Daoy (cell line): ENCODE measurements around the gene SLC15A5. TPM values are rescaled to one million over a fixed set of nuclear protein-coding genes. Genes with fewer than 3 reads are reported as not detected.

Experiments used
- DNase-seq: peaks from one replicate; pipeline ENCODE4 v3.0.0-alpha.2; 2015; ENCODE audit warnings: low read depth
- total RNA-seq: library from RNA; depleted of rRNA; stranded (reverse); fragments of >200 nt; shearing (Covaris generic); gene quantifications from 2 replicates; pipeline ENCODE4 v1.2.3, GENCODE V29; 2014

Gene SLC15A5
- total RNA-seq, 1 experiment from 2014 or later = not detected

DNA sequence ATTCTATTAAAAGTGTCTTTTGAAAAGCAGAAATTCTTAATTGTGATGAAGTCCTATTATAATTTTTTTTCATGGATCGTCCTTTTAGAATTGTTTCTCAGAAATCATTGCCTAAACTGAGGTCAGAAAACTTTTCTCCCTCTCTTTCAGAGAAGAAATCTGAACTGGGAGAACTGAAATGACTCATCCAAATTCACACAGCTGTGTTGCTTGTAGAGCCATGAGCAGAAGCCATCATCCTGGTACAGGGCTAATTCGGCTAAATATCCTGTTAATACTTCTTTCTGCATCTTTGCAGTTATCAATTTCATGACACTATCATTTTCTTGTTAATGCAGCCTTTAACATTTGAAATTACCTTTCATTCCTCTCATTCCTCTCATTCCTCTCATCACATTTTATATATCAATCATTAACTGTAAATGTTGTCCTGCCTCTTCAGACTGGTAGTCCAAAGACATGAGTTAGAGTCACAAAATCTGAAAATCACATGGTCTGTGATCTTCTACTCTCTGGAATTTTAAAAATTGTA lies 15.5 kb downstream of the SLC15A5 start:
- no peak for DNase-seq

DNA sequence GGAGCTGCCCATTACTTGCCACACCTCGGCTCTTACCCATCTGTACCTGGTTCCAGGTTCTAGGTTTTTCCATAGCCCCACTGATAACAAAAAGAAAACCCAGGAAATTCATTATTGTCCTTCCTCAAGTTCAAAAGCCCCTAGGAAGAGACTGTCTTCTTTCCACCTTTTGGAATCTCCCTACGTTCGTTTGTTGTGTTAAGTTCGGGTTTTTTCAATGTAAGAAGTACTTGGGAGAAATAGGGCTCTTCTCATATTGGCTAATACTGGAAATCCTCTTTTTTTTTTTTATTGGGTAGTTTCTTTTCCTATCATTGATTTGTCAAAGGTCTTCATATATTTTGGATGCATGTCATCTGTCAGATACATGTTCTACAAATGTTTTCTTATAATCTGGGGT lies 17.3 kb downstream of the SLC15A5 start:
- no peak for DNase-seq

DNA sequence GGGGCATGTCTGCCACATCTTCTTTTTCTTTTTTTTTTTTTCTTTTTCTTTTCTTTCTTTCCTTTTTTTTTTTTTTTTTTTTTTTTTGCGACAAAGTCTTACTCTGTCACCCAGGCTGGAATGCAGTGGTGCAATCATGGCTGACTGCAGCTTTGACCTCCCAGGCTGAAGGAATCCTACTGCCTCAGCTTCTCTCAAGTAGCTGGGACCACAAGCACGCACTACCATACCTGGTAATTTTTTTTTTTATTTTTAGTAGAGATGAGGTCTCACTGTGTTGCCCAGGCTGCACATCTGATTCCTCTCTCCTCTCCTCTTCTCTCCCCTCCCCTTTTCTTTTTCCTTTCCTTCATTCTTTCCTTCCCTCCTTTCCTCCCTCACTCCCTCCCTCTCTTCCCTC lies 18.5 kb downstream of the SLC15A5 start:
- peak; percentile 5 for DNase-seq

DNA sequence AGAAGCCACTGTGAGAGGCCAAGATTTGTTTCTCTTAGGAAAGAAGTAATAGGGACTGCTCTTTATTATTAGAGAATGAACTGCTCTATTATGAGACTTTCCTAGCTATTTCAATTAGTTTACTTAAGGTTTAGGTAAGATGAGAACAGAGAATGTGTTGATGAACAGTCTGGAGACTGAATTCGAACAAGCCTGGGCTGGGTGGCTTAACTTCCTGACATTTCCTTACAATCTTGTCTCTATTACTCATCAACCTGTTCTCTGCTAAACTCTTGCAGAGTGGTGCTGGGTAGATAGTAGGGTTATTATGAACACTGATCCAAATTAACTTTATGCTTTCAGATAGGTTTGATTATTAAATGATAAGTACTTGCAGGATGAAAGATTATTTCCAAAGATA lies 31.2 kb downstream of the SLC15A5 start:
- no peak for DNase-seq

DNA sequence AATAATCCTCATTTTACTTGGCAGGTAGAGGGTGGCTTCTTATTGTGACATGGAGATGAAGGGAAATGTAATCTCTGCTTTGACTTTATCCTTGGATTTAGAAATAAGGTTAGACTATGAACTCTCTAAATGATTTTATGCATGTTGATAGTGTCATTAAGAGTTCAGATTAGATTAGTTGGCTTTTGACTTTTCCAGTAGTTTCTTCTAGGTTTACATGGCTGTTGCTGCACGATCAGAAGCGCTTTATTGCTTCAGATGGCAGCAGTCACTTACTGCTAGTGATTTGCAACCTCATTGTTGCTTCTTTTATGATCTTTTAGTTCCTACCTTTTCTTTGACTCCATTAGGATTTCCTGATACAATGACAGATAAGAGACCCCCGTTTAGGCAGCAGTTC lies 32.3 kb downstream of the SLC15A5 start:
- no peak for DNase-seq

DNA sequence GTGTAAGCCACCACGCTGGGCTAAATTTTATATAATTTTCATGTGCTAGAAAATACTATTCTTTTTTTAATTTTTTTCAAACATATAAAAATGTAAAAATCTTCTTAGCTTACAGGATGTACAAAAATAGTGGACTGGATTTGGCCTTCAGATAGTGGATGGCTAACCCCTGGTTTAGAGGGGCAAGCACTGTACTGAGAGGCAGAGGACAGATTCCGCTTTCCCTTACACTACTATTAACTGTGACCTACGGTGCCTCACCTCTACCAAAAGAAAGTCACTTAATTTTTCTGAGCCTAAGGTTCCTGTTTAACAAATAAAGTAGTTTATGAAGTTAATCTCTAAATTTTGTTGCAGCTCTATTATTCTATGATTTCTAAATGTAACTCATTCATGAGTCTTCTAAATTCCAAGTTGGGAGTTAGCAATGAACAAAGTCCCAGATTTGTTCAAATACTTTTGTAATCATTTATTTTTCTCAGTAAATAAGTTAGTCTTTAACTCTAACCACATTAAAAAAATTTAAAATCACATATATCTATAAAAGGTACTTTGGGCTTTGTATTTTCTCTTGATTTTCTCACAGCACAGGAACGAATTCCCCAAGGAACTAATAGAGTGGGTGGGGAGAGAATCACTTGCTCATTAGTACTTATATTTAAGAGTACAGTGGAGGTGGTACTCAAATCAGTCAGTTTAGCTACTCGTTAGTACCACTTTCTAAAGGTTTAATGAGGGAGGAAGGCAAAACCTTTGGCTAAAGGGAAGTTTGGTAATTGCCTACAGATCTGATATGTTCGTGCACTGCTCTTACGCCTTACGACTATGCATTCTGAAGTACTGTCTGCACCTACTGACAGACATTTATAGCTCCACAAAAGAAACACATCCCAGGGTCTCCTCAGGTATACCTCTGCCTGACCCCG lies 33.7 kb downstream of the SLC15A5 start:
- no peak for DNase-seq

DNA sequence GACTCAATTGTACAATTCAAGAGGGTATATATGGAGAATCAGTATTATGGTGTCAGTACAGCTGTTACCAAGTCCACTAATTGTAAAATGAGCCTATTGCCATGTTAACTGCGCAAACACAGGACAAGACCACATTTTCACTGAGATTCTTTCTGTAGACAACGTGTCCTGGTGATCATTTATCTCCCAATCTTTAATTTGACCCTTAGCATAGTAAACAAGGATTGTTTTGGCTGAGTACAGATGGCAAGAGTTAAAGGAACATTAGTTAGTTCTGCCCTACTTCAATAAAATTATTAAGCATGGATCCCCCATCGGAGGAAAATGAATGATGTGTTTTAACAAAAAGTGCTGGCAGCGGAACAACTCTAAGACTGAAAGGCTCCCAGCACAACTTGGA lies 36.1 kb downstream of the SLC15A5 start:
- DNase-seq = no peak

DNA sequence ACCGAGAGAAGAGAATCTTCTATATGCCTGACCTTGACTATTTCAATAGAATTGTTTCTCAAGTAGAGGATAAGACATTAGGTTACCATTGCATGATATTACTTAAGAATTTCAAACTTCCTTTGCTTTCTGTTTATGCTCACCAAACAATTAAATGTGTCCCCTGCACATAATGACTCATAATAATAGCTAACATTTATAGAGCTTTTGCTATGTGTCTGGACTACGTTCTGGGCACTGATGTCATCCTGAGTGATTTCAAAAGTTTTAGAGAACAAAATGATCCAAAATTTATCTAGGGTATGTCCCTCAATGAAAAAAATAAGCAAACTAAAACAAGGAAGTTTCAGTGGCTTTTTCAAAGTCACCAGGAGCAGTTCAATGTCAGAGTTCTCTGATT lies 38.8 kb downstream of the SLC15A5 start:
- no peak for DNase-seq

DNA sequence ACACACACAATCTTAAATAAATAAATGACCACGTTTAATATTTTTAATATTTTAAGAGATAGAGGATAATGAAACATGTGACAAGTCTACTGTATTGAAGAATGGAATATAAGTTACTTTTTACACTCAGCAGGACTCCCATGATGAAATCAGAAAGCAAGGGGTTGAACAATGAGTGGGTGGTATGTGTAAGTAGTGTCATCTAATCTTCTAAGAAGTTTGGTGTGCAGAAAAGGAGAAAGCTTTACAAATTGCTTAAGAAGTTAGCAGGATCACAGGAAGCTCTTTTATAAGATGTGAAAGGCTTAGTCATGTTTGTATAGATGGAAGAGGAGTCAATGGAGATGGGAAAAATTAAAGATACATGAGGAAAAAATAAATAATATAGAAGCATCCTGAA lies 47.8 kb downstream of the SLC15A5 start:
- no peak for DNase-seq

DNA sequence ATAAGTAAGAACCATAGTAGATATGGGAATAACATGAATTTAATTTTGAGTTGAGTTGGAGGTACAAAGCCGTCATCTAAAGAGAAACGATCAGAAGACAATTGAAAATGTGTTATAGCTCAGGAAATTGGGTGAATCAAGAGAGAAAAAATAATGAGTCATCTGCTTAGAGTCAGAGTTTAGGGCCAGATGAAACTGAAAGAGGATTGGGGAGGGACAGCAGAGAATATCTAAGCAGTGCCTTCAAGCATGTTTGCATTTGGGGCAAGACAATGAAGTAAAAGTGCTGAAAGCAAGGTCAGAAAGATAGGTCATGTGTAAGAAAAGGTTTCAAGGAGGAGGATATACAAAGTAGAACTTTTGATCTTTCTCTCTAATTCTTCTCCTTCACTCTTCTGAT lies 49.4 kb downstream of the SLC15A5 start:
- no peak for DNase-seq

DNA sequence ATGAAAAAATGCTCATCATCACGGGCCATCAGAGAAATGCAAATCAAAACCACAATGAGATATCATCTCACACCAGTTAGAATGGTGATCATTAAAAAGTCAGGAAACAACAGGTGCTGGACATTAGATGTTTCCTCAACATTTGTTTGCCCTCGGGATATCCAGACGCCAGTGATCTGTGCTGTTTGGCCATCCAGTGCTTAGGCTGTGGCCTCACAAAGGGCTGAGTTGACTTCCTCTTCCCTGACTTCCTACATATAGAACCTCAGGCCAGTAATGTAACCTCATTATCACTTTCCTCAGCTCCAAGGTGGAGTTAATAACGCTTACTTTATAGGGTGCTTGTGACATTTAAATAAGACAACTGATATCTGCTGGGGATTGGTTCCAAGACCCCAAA lies 51.8 kb downstream of the SLC15A5 start:
- DNase-seq = no peak

DNA sequence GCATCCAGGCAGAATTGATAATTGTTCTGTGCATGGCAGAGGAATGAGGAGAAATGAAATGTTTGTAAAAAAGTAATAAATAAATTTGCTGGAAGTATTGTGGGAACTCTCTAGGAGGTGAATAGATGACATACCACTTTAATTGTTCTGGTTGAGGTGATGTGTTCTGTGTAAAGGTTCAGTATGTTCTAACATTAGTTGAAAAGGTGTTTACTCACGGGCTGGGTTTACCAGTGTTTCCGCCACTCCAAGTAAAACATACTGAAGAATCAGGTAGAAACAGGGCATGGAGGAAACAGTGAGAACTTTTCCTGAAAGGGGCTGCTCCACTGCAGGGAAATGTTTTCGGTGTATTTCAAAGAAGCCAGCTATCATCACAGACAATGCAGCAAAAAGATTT lies 53.3 kb downstream of the SLC15A5 start:
- DNase-seq = no peak

DNA sequence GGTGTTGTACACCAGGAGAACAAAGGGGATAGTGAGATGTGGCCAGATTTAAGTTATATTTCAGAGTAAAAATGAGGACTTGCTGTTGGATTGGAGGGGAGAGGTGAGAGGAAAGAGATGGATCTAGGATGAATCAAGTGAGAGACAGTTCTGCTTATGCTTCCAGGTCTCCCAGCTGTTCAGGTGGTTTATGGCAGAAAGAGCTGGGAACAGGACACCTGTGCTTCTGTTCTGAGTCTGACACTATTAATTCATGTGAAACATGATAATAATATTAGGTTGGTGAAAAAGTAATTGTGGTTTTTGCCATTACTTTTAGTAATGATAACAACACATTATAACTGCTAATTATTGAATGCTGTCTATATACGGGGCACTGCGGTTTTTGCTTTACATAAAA lies 55.7 kb downstream of the SLC15A5 start:
- no peak for DNase-seq

DNA sequence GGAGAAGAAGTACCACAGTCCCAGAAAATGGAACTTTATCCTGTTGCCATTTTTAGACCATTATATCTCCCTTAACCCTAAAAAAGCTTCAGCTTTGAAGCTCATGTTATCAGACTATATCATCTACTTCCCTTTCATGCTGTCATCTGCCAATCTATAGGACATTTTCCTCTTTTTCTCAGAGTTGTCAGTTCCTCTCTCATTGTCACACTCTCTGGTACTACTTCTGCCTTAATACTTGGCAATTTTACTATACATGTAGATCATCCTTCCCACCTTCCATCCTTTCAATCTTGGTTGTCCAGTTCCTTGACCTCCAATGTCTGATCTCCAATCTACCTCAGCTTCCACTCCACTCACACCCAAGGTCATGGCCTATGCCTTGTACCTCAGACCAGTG lies 57.4 kb downstream of the SLC15A5 start:
- no peak for DNase-seq

DNA sequence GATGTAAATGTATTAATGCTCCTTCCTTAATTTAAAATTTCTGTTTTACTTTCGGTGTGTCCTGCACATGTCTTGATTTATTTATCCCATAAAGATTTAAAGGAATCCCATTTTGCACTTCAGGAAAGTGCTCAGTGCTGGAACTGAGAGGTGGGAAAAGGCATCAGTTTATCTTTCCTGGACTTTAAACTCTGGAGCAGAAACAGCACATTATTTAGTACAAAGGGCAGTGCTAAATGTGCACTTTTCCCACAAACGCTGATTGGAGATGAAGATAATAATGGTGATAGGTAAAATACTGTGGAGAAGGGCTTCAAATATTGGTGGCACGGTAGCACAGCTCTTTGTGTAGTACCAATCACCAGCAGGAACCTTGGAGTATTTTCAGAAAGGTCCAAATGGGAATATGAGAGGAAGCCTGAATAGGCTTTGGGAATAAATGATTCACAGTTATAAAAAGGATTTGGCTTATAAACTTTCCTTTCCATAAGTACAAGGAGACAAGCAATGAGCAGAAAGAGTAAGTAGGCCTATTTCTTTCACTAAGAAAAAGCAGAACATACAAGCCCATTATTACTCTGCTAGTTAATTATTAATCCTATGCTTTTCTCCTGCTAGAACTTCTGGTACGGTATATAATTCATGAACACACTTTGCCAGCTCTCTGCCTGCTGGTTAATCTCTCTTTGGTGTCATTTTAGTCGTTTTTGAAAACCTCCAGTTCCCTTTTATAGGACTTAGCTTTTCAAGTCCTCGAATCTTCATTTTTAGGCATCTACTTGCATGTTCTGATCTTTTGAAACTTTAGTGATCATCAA lies 58.3 kb downstream of the SLC15A5 start:
- no peak for DNase-seq

DNA sequence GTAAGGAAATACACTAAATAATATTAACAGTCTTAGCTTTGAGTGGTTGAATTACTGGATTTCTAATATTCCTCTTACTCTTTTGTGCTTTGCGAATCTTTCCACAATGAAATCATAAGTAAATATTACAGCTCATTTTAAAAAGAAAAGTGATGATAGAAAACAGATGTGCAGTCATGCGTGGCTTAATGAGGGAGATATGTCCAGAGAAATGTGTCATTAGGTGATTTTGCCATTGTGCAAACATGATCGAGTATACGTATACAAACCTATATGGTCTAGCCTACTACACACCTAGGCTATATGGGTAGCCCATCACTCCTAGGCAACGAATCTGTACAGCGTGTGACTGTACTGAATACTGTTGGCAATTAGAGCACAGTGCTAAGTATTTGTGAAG lies 59.3 kb downstream of the SLC15A5 start:
- DNase-seq = no peak

DNA sequence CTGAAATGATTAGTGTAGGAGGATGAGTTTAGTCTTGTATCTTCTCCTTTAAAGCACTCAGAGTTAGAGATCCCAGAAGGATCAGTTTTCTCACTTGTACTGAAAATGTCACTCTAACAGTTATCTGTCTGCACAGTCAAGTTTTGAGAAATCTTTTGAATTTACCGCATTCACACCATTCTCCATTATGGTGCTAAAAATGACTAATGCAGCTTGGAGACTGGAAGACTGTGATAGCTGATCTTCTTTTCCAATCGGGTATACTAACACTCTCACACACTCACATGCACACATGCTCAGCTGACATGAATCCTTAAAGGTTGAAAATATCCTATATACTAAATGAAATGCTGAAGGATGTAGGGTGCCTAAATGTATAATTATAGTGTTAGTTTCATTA lies 65.8 kb downstream of the SLC15A5 start:
- DNase-seq = no peak

DNA sequence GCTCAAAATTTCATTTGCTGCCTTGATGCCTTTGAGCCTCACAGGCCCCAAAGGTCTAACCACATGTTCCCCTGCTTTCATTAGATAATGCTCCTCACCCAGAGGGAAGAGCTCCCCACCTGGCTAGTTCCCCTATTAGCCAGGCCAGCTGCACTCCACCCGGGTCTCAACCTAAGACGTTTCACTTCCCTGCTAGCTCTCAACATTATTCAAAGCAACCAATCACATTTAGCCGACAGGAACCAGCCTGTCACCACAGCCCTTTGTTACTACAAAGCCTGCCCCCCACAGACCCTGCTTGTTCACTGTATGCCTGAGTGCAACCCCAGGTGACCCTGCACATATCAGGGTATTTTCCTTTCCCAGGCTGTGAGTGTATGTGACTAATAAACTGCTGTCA lies 78.6 kb downstream of the SLC15A5 start:
- no peak for DNase-seq

DNA sequence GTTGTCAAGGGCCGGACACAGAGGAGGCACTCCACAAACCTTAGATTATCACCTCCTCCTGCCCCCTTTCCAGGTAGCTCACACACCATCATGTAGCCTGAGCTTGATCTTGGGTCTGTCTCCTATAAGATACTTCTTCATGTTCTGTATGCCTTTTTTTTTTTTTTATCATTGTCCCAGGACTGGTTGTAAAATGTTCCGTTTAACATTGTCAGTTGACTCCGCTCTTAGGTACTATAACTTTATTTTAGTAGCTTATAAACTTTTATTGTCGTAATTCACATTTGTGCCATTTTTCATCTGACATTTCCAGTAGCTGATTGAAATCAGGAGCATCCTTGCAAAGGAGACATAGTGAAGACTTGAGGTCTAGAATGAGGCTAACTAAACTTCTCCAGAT lies 79.9 kb downstream of the SLC15A5 start:
- DNase-seq = no peak

DNA sequence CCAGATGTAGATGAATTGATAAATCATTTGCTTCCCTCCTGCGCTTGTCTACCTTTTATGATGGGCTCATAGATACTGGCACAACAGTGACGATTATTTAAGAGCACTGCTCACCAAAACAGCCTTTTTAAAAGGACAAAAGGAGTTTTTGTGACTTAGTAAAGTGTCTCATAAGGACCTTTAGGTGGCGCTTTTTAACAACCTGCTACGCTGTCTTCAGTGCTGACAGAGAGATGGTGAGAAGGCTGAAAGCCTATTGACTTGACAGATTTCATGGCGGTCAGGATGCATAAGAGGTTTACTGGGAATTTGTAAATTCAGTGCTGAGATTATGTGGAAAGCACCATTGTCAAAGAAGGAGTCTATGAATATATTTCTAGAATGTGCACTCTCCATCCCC lies 87.6 kb downstream of the SLC15A5 start:
- DNase-seq = peak; percentile 43

DNA sequence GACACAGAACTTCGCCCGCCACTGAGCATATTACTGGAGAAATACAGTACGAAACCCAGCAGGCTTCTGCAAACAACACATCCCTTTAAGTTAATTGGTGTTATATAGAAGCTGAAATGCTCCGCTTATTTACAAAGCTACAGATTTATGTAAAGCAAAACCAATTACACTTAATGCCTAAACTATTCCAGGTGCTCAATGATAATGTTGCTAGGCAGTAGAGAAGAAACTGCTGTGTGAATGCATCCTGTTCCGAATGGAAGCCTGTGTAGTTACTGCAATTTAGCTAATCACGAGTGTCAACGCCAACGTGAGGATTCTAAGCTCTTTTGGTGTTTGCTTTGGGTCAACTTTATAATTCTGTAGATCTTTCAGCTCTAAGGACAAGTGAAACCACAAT lies 89.8 kb downstream of the SLC15A5 start:
- DNase-seq = no peak

DNA sequence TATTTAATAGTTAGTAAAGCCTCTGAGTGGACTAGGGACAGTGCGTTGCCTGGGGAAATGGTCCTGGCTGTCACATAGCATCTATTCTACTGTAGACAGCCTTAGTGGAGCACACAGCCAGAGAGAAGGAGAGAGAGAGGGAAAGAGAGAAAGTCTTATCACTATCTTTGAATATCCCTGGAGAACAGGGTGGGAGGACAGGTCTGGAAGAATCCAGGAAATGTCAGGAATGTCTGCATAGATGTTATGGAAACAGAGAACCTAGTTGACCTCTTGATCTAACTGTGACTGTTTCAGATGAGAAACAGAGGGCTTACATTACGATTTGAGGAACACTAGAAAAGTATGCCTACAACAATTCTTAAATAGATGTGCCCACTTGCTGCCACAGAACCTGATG lies 92.8 kb downstream of the SLC15A5 start:
- DNase-seq = no peak

DNA sequence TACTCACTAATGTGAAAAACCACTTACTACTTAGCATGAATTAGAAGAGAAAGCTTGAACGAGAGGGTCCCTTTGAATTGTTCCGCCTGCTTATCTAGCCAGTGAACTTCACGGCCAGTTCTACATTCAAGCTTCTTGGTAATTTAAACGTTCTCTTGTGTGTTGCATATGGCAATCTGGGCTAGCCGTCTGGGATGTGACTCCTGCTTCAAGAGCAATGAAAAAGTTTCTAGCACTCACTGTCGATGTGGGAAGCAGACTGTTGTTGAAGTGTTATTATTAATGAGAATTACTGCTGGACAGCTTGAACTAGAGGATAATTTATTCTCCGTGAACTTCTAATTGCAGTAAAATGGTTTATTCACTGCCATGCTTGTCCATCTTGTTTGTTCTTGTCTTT lies 93.9 kb downstream of the SLC15A5 start:
- no peak for DNase-seq
